Measurements from ENCODE around the gene SULT1B1. TPM values are rescaled to one million over a fixed set of nuclear protein-coding genes. Genes with fewer than 3 reads are reported as not detected.

SULT1B1 gene
- total RNA-seq, 1 experiment from 2014 or later = not detected

GRCh38 chr4:69689599-69689998, 70.8 kb downstream of the SULT1B1 start:
- Histone ChIP-seq H2BK12ac (ENCODE audit: insufficient read length, low read depth, low read length) (no peak overlapping the region), H2AK5ac (ENCODE audit: insufficient read length, low read length) (no peak overlapping the region), H3K4me1 (ENCODE audit: insufficient read depth, low read length) (no peaks in the 10 kb centered on the region), H4K5ac (ENCODE audit: insufficient read length, low read depth, low read length) (no peak overlapping the region), H2BK120ac (ENCODE audit: low read depth, low read length, poor library complexity, severe bottlenecking) (no peak overlapping the region), H4K20me1 (ENCODE audit: control insufficient read depth, insufficient read depth, insufficient read length) (no peaks in the 10 kb centered on the region), H3K27ac (ENCODE audit: insufficient read length, low read depth, low read length) (no peak overlapping the region), H2BK5ac (ENCODE audit: insufficient read length, low read length) (no peak overlapping the region), H2AFZ (ENCODE audit: low read length) (no peak overlapping the region), H4K91ac (ENCODE audit: insufficient read length, low read depth, low read length) (no peak overlapping the region), H3K56ac (ENCODE audit: insufficient read length, low read depth, low read length) (no peak overlapping the region), H3K23me2 (ENCODE audit: insufficient read length, low read depth, low read length, poor library complexity, severe bottlenecking) (no peaks in the 10 kb centered on the region), H3K18ac (ENCODE audit: insufficient read length, low read depth, low read length) (no peak overlapping the region), H3K23ac (ENCODE audit: insufficient read length, low read depth, low read length) (no peak overlapping the region), H3K9me3 (ENCODE audit: control insufficient read depth, low read depth, low read length) (no peaks in the 10 kb centered on the region), H2BK15ac (ENCODE audit: low read depth, low read length) (no peak overlapping the region), H3K9ac (ENCODE audit: extremely low read depth, insufficient read length, low read length) (no peak overlapping the region), H3T11ph (ENCODE audit: low read length) (no peak overlapping the region), H4K8ac (replicated peaks; ENCODE audit: insufficient read length, low read depth, low read length) (no peak overlapping the region), H3K4ac (ENCODE audit: low read depth, low read length) (no peak overlapping the region), H3K14ac (ENCODE audit: insufficient read depth, low read length) (no peak overlapping the region), H3K27me3 (ENCODE audit: insufficient read depth, low read length) (no peaks in the 10 kb centered on the region), H2BK20ac (ENCODE audit: low read depth, low read length, poor library complexity, severe bottlenecking) (no peak overlapping the region), H3K79me2 (ENCODE audit: insufficient read depth, low read length) (no peaks in the 10 kb centered on the region), H3K4me2 (ENCODE audit: insufficient read depth, insufficient read length, low read length) (no peak overlapping the region), H3K79me1 (ENCODE audit: insufficient read depth, low read depth, low read length, poor library complexity, severe bottlenecking) (no peaks in the 10 kb centered on the region)
- WGBS (ENCODE audit: extremely low coverage, insufficient read length, low lambda C conversion rate) = no CpG with 5 or more reads among the region's 1 CpG
- H3K4me1 Mint-ChIP-seq = no peaks in the 10 kb centered on the region
- TF ChIP-seq, protein P1, sequence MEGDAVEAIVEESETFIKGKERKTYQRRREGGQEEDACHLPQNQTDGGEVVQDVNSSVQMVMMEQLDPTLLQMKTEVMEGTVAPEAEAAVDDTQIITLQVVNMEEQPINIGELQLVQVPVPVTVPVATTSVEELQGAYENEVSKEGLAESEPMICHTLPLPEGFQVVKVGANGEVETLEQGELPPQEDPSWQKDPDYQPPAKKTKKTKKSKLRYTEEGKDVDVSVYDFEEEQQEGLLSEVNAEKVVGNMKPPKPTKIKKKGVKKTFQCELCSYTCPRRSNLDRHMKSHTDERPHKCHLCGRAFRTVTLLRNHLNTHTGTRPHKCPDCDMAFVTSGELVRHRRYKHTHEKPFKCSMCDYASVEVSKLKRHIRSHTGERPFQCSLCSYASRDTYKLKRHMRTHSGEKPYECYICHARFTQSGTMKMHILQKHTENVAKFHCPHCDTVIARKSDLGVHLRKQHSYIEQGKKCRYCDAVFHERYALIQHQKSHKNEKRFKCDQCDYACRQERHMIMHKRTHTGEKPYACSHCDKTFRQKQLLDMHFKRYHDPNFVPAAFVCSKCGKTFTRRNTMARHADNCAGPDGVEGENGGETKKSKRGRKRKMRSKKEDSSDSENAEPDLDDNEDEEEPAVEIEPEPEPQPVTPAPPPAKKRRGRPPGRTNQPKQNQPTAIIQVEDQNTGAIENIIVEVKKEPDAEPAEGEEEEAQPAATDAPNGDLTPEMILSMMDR (conservative IDR thresholded peaks at IDR 0.05) = peak; percentile 80
- no peaks in the 10 kb centered on the region for H3K36me3 Mint-ChIP-seq (ENCODE audit: insufficient read depth in 1 of 3, low read depth in 3 of 3)
- H3K9me3 Mint-ChIP-seq = peaks cover under 1% of the 10 kb centered on the region in 2 experiments; a peak in 2 of 5 replicates
- H3K27ac Mint-ChIP-seq = no peak overlapping the region
- no peak for DNase-seq
- H3K27me3 Mint-ChIP-seq (ENCODE audit: low read depth) = no peaks in the 10 kb centered on the region
- H3K4me3 Mint-ChIP-seq = no peak overlapping the region

Measured in H9 (cell line).